IgD-negative memory B cell (primary cell): ENCODE data around the gene GLRX2. TPM values are rescaled to one million over a fixed set of nuclear protein-coding genes. Genes with fewer than 3 reads are reported as not detected.

Source experiments
- H3K27ac Mint-ChIP-seq, 3 donors: one replicate each; pipeline ENCODE4 v1.8.0; 2020 to 2022; ENCODE audit warnings: mild to moderate bottlenecking in 3 of 3, mixed read lengths in 3 of 3, moderate library complexity in 1 of 3
- H3K27me3 Mint-ChIP-seq: one replicate; pipeline ENCODE4 v1.8.0; 2021; ENCODE audit warnings: mixed read lengths
- H3K36me3 Mint-ChIP-seq: one replicate; pipeline ENCODE4 v1.8.0; 2020; ENCODE audit warnings: mild to moderate bottlenecking, mixed read lengths
- H3K4me1 Mint-ChIP-seq, 3 donors: one replicate each; pipeline ENCODE4 v1.8.0; 2020 to 2022; ENCODE audit warnings: mixed read lengths in 3 of 3, mild to moderate bottlenecking in 1 of 3
- H3K4me3 Mint-ChIP-seq, 4 donors: one replicate each; pipeline ENCODE4 v1.8.0; 2020 to 2022; ENCODE audit warnings: mild to moderate bottlenecking in 4 of 4, mixed read lengths in 4 of 4, moderate library complexity in 3 of 4
- H3K9me3 Mint-ChIP-seq, 3 donors: one replicate each; pipeline ENCODE4 v1.8.0; 2020 to 2021; ENCODE audit warnings: mixed read lengths in 3 of 3, mild to moderate bottlenecking in 1 of 3
- polyA plus RNA-seq: library from polyadenylated mRNA; unstranded; fragments of 300-500 nt; fragmentation: Illumina TruSeq; gene quantifications from one replicate; pipeline ENCODE4 v1.2.3, GENCODE V29; 2021

Gene GLRX2
- polyA plus RNA-seq = 17.2 TPM

GRCh38 chr1:193104907-193105820 lies at the start of gene GLRX2:
Gene GLRX2 (minus strand): TSS chr1:193105414. CDS start chr1:193105382, 32 bp downstream.
- Mint-ChIP-seq H3K4me3 (peak within 1 kb of the TSS; percentile 93 to 98 (median 96)), H3K9me3 (no peaks in the 10 kb centered on the region), H3K4me1 (peaks cover 12 to 17% (median 17%) of the 10 kb centered on the region in 3 donors), H3K36me3 (no peaks in the 10 kb centered on the region), H3K27me3 (no peaks in the 10 kb centered on the region), H3K27ac (peak within 1 kb of the TSS; percentile 80 to 93 (median 88))

- no peaks in the 10 kb centered on the region for H3K27me3 Mint-ChIP-seq
- no peaks in the 10 kb centered on the region for H3K9me3 Mint-ChIP-seq
- peaks cover 3 to 5% (median 4%) of the 10 kb centered on the region in 3 donors for H3K4me1 Mint-ChIP-seq
- no peak overlapping the region for H3K4me3 Mint-ChIP-seq
- H3K36me3 Mint-ChIP-seq = no peaks in the 10 kb centered on the region
- no peak overlapping the region for H3K27ac Mint-ChIP-seq
Measured at GRCh38 chr1:193144999-193145398, 39.8 kb upstream of the GLRX2 start.

GRCh38 chr1:193144361-193144938 lies 39.2 kb upstream of the GLRX2 start:
- peaks cover 3 to 5% (median 4%) of the 10 kb centered on the region in 3 donors for H3K4me1 Mint-ChIP-seq
- H3K27me3 Mint-ChIP-seq = no peaks in the 10 kb centered on the region
- no peaks in the 10 kb centered on the region for H3K36me3 Mint-ChIP-seq
- no peak overlapping the region for H3K4me3 Mint-ChIP-seq
- H3K27ac Mint-ChIP-seq = no peak overlapping the region
- H3K9me3 Mint-ChIP-seq = no peaks in the 10 kb centered on the region

- Mint-ChIP-seq H3K4me3 (no peak overlapping the region), H3K36me3 (no peaks in the 10 kb centered on the region), H3K27me3 (no peaks in the 10 kb centered on the region), H3K9me3 (no peaks in the 10 kb centered on the region), H3K27ac (no peak overlapping the region), H3K4me1 (peaks cover 4 to 5% (median 4%) of the 10 kb centered on the region in 3 donors)
Measured at GRCh38 chr1:193143285-193143684, 38.1 kb upstream of the GLRX2 start.

- H3K4me3 Mint-ChIP-seq = no peak overlapping the region
- H3K9me3 Mint-ChIP-seq = no peaks in the 10 kb centered on the region
- peaks cover 4 to 9% (median 5%) of the 10 kb centered on the region in 3 donors for H3K4me1 Mint-ChIP-seq
- peaks cover 3% of the 10 kb centered on the region for H3K36me3 Mint-ChIP-seq
- no peak overlapping the region for H3K27ac Mint-ChIP-seq
- no peaks in the 10 kb centered on the region for H3K27me3 Mint-ChIP-seq
Measured at GRCh38 chr1:193142409-193142808, 37.2 kb upstream of the GLRX2 start.

GRCh38 chr1:193141804-193142203 lies 36.6 kb upstream of the GLRX2 start:
- peak overlapping the region in 1 of 4 donors; percentile 34 for H3K4me3 Mint-ChIP-seq
- peaks cover 4 to 9% (median 5%) of the 10 kb centered on the region in 3 donors for H3K4me1 Mint-ChIP-seq
- no peaks in the 10 kb centered on the region for H3K9me3 Mint-ChIP-seq
- H3K27ac Mint-ChIP-seq = no peak overlapping the region
- H3K36me3 Mint-ChIP-seq = peaks cover 4% of the 10 kb centered on the region
- no peaks in the 10 kb centered on the region for H3K27me3 Mint-ChIP-seq

- Mint-ChIP-seq H3K27ac (no peak overlapping the region), H3K4me3 (no peak overlapping the region), H3K4me1 (peaks cover 4 to 9% (median 5%) of the 10 kb centered on the region in 3 donors), H3K9me3 (no peaks in the 10 kb centered on the region), H3K36me3 (peaks cover 7% of the 10 kb centered on the region), H3K27me3 (no peaks in the 10 kb centered on the region)
Measured at GRCh38 chr1:193140254-193140653, 35.0 kb upstream of the GLRX2 start.

- Mint-ChIP-seq H3K4me3 (no peak overlapping the region), H3K27ac (no peak overlapping the region), H3K27me3 (no peaks in the 10 kb centered on the region), H3K9me3 (peaks cover 0 to 2% (median 0%) of the 10 kb centered on the region in 3 donors), H3K36me3 (peaks cover 4% of the 10 kb centered on the region), H3K4me1 (peaks cover 8 to 25% (median 13%) of the 10 kb centered on the region in 3 donors)
Measured at GRCh38 chr1:193131266-193131860, 26.1 kb upstream of the GLRX2 start.

GRCh38 chr1:193125369-193125768 lies 20.2 kb upstream of the GLRX2 start:
- Mint-ChIP-seq H3K27ac (no peak overlapping the region), H3K36me3 (peaks cover 2% of the 10 kb centered on the region), H3K4me3 (peak overlapping the region in 1 of 4 donors; percentile 65), H3K9me3 (no peaks in the 10 kb centered on the region), H3K27me3 (no peaks in the 10 kb centered on the region), H3K4me1 (peaks cover 23 to 30% (median 26%) of the 10 kb centered on the region in 3 donors)

GRCh38 chr1:193123751-193124150 lies 18.5 kb upstream of the GLRX2 start:
- Mint-ChIP-seq H3K9me3 (no peaks in the 10 kb centered on the region), H3K27me3 (no peaks in the 10 kb centered on the region), H3K36me3 (peaks cover 2% of the 10 kb centered on the region), H3K4me1 (peaks cover 23 to 33% (median 27%) of the 10 kb centered on the region in 3 donors), H3K27ac (peak overlapping the region in 2 of 3 donors; percentile 35 to 37), H3K4me3 (peak overlapping the region; percentile 89 to 100 (median 98))

GRCh38 chr1:193121616-193122593 lies 16.7 kb upstream of the GLRX2 start, which contains the start of gene CDC73:
Gene CDC73 (plus strand): TSS chr1:193122031. CDS start chr1:193122201, 170 bp downstream.
- Mint-ChIP-seq H3K9me3 (no peaks in the 10 kb centered on the region), H3K4me1 (peaks cover 20 to 40% (median 26%) of the 10 kb centered on the region in 3 donors), H3K27ac (peak within 1 kb of the TSS; percentile 78 to 100 (median 99)), H3K36me3 (peaks cover 2% of the 10 kb centered on the region), H3K4me3 (peak within 1 kb of the TSS; percentile 89 to 100 (median 98)), H3K27me3 (no peaks in the 10 kb centered on the region)

GRCh38 chr1:193120604-193121166 lies 15.5 kb upstream of the GLRX2 start:
- H3K9me3 Mint-ChIP-seq = no peaks in the 10 kb centered on the region
- H3K4me3 Mint-ChIP-seq = peak overlapping the region; percentile 89 to 100 (median 98)
- peak overlapping the region in 2 of 3 donors; percentile 78 to 99 for H3K27ac Mint-ChIP-seq
- H3K27me3 Mint-ChIP-seq = no peaks in the 10 kb centered on the region
- peaks cover 19 to 40% (median 26%) of the 10 kb centered on the region in 3 donors for H3K4me1 Mint-ChIP-seq
- no peaks in the 10 kb centered on the region for H3K36me3 Mint-ChIP-seq

GRCh38 chr1:193118803-193119730 lies 13.9 kb upstream of the GLRX2 start:
- H3K4me3 Mint-ChIP-seq = peak overlapping the region in 1 of 4 donors; percentile 68

More at GRCh38 chr1:193118803-193119730, 13.9 kb upstream of the GLRX2 start:
- Mint-ChIP-seq H3K27me3 (no peaks in the 10 kb centered on the region), H3K9me3 (no peaks in the 10 kb centered on the region), H3K27ac (peak overlapping the region in 2 of 3 donors; percentile 25 to 58), H3K4me1 (peaks cover 12 to 31% (median 19%) of the 10 kb centered on the region in 3 donors), H3K36me3 (no peaks in the 10 kb centered on the region)
